HG03196 (cell line): ENCODE results near the gene SPINT2.
"Not testable (repeated sequence)": the region's sequence is repeated elsewhere in the genome, so short reads cannot be mapped to it uniquely, and the experiment has no call there.

Experiments
- ATAC-seq: cut with Tn5 transposase; IDR thresholded peaks from one replicate; pipeline ENCODE4 v1.9.1; 2021; ENCODE audit not compliant: unreplicated experiment

Gene SPINT2

DNA sequence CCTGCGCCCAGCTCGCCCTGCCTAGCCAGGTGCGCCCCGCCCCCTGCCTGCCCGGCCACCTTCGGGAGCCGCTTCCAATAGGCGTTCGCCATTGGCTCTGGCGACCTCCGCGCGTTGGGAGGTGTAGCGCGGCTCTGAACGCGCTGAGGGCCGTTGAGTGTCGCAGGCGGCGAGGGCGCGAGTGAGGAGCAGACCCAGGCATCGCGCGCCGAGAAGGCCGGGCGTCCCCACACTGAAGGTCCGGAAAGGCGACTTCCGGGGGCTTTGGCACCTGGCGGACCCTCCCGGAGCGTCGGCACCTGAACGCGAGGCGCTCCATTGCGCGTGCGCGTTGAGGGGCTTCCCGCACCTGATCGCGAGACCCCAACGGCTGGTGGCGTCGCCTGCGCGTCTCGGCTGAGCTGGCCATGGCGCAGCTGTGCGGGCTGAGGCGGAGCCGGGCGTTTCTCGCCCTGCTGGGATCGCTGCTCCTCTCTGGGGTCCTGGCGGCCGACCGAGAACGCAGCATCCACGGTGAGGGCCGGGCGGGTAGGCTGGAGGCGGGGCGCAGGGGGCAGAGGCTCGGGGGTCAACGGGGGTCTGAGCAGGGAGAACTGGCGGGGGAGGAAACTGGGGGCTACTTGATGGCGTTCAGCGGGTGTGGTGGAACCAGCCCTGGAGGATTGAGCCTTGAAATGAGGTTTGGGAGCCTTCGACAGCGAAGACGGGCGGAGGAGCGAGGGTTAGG is at the start of gene SPINT2:
SPINT2 (plus strand) TSS at position 88 of the 727 bp plus-strand sequence; CDS start at position 408, 320 bp downstream.
- ATAC-seq, result peak; percentile 32

DNA sequence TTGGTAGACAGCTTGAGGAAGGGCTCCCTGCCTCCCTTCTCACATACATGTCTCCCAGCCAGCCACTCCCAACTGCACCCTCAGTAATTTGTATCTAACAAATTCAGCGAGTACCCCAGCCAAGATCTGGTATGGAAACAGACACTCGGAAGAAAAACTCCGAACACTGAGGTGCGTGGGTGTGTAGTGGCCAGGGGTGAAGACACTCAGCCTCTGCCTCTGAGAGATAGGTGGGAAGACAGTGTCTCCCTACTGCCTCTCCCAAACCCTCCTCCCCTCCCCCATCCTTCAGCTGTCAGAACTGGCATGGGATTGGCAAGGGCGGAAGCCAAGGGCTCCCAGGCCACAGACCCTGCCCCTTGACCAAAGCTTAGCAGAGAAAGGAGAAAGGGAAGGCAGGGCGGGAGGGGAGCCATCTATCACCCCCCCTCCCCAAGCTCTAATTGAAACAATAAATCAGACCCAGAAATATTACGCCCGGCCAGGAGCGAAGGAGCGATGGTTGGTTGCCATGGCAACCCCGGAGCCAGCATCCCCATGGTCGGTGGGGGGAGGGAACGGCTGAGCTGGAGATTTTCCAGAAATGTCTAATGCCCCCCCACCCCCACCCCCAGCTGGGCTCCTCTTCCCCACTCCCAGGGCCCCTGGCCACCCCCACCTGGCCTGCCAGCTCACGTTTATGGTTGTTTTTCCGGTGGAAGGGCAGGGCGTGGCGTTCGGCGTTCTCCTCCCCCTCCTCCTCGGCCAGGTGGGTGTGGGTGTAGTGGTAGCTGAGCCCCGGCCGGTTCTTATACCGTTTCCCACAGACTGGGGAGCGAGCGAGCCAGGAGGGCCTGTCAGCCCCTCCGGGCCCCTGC is 47.4 kb upstream of the SPINT2 start:
- no peak for ATAC-seq

DNA sequence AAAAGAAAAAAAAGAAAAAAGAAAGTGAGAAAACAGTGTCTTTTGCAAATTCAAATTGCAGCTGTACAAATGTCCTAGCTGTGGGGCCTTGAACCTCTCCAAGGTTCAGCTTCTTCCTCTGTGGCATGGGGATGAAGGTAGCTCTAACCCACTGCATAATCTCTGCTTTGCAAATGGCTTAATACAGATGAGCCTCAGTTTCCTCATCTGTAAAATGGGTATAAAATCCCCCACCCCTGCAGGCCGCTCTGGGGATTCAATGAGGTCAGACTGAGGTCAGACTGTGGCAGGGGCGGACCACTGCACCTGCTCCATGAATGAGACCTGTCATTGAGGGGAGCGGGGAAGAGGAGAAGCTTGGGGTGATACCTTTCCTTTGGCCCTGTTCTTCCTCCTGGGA is 46.2 kb upstream of the SPINT2 start:
- ATAC-seq, result no peak

- ATAC-seq, result no peak
Observed at GRCh38 chr19:38219221-38219620, 45.2 kb upstream of the SPINT2 start.

DNA sequence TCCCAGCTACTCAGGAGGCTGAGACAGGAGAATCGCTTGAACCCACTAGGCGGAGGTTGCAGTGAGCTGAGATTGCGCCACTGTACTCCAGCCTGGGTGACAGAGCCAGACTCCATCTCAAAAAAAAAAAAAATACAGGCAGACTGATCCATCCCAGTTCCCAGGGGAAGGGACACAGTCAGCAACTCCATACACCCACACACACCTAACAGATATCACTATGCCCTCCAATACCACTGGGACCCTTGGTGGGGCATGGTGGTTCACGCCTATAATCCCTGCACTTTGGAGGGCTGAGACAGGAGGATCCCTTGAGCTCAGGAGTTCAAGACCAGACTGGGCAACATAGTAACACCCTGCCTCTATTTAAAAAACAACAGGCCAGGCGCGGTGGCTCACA is 43.0 kb upstream of the SPINT2 start:
- no peak for ATAC-seq

- no peak for ATAC-seq
Observed at GRCh38 chr19:38221919-38222830, 42.2 kb upstream of the SPINT2 start.

GRCh38 chr19:38223119-38223523 is 41.3 kb upstream of the SPINT2 start:
- ATAC-seq, result no peak

DNA sequence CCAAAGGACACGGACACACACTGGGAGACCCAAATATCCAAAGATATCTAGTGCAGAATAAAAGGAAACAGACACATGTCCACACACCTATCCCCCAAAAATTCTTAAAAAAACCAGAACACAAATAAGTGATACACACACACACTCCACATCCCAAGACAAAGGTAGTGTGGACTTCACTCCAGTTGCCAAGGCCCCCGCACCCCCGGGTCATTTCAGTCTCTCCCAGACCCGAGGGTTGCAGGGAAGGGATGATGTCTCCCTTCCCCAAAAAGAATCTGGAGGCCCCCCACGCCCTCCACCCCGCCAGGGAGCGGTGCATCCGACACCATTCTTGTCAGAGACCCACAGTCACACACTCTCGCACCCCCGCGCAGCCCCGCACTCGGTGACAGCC is 40.8 kb upstream of the SPINT2 start:
- no peak for ATAC-seq

DNA sequence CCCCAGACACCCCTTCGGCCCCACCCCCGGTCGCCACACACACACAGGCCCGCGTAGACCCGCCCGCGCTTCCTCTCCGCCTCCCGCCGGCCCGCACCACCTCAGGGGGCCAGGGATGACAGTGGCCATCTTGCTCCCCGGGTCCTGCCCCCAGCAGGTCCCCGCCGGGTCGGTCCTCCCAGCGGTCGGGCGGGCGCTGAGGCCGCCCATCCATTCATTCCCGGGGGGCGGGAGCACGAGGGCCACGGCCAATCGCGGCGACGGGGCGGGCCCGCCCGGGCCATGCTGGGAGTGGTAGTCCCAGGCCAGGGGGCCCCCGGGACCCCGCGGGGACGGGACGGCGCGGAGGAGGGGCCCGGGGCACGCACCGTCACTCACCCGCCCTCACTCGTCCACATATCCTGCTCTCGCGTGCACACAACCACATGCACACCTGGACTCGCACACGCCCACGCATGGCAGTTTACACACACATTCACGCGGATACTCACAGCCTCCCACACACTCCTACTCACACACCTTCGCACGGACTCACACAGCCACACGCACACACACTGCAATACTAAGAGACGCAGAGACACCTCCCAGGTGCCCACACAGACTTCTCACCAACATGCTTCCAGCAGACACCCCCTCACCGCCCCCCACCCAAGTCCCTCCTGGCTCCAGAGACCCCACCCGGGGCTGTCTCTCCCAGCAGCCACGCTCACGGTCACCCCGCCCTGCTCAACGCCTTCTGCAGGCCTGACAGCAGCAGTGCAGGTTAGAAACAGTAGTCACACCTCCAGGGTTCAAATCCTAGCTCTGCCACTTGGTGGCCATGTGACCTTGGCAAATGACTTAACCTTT is 40.1 kb upstream of the SPINT2 start, which contains the start of gene DPF1:
DPF1 (minus strand) TSS at position 209 of the 849 bp plus-strand sequence; CDS start at position 129, 80 bp downstream.
- no peak for ATAC-seq

DNA sequence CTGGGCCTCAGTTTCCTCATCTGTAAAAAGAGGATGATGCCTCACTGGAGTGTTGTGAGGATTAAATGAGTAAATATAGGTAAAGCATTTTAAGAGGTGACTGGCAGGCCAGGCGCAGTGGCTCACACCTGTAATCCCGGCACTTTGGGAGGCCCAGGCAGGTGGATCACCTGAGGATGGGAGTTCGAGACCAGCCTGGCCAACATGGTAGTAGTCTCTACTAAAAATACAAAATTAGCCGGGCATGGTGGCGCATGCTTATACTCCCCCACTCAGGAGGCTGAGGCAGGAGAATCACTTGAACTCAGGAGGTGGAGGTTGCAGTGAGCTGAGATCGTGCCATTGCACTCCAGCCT is 39.5 kb upstream of the SPINT2 start:
- ATAC-seq, result not testable (repeated sequence)

DNA sequence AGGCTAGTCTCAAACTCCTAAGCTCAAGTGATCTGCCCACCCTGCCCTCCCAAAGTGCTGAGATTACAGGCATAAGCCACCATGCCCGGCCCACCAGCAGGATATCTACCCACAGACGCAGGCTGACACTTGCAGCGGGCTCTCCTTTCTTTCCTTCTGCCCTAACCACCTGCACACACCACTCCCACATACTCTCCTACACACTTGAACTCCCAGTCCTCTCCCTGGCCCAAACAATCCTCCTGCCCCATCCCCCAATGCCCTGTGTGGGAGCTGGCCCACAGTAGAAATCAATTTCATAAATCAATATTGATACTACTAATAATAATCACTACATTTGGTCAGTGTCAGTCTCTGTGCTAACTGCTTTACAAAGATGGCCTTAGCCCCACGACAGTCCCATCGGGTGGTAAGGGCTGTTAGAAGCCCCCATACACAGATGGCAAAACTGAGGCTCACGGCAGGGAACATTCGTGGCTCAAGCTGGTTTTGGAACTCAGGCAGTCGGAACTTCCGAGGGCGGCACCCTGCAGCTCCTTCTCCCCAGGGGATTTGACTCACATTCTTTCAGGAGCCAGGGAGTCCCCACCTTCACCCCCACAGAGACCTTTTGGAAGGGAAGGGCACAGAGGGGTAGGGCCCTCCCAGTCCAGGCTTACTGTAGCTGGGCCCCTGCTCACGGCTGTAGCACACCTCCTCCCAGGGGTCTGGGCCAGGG is 36.9 kb upstream of the SPINT2 start:
- ATAC-seq, result no peak

- ATAC-seq, result no peak
Observed at GRCh38 chr19:38228005-38228377, 36.4 kb upstream of the SPINT2 start.

GRCh38 chr19:38228491-38229439 is 35.6 kb upstream of the SPINT2 start:
- ATAC-seq, result no peak

- peak; percentile 62 for ATAC-seq
Observed at GRCh38 chr19:38229585-38230073, 34.7 kb upstream of the SPINT2 start.

DNA sequence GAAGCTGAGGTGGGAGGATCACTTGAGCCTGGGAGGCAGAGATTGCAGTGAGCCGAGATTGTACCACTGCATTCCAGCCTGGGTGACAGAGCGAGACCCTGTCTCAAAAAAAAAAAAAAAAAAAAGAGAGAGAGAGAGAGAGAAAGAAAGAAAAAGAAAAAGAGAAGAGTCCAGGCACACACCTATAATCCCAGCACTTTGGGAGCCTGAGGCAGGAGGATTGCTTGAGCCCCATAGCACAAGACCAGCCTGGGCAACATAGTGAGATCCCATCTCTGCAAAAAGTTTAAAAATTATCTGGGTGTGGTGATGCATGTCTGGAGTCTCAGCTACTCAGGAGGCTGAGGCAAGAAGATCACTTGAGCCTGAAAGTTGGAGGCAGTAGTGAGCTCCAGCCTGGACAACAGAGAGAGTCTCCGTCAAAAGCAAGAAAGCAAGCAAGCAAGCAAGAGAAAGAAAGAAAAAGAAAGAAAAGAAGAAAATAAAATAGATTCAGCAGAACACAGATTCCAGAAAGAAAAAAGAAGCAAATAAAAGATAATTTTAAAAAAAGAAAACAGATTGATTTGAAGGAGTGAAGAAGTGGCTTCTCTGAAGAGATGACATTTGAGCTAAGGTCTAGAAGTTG is 33.8 kb upstream of the SPINT2 start:
- not testable (repeated sequence) for ATAC-seq

DNA sequence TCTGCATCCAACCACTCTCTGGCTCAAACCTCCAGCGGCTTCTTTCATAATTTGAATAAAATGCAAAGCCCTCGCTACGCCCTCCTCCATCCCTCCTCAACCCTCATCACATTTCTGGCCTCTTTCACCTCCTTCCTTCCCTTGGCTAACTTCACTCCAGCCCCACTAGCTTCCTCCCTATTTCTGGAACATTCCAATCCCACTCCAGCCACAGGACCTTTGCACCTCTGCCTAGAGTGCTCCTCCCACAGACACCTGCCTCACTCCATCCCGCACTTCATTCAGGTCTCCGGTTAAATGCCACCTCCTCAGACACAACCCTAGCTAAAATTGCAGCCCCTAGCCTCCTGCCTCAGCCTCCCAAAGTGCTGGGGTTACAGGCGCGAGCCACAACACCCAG is 32.5 kb upstream of the SPINT2 start:
- ATAC-seq, result no peak

GRCh38 chr19:38233740-38234251 is 30.6 kb upstream of the SPINT2 start:
- ATAC-seq, result no peak

GRCh38 chr19:38234615-38235014 is 29.8 kb upstream of the SPINT2 start:
- no peak for ATAC-seq
